DOHH2 (cell line): ENCODE data around the gene LETMD1.

Source experiments
- H3F3A ChIP-seq: fragments of 200-600 bp; sonication (generic), shearing (Covaris generic); 2 replicates; pipeline ENCODE4 v1.6.0; 2016; ENCODE audit warnings: antibody characterized with exemption, mild to moderate bottlenecking; ENCODE audit not compliant: control insufficient read depth, insufficient read depth
- H3K27ac ChIP-seq: fragments of 200-600 bp; sonication (generic); 2 replicates; pipeline ENCODE4 v1.5.1; 2014; ENCODE audit warnings: low read depth, mild to moderate bottlenecking, low read length, moderate library complexity
- H3K27me3 ChIP-seq: fragments of 200-600 bp; sonication (generic); 2 replicates; pipeline ENCODE4 v1.6.1; 2014; ENCODE audit warnings: mild to moderate bottlenecking, low read length, mixed read lengths; ENCODE audit not compliant: control insufficient read depth
- H3K36me3 ChIP-seq: fragments of 200-600 bp; sonication (generic); 2 replicates; pipeline ENCODE4 v1.6.1; 2014; ENCODE audit warnings: mild to moderate bottlenecking, low read length, moderate library complexity, mixed read lengths; ENCODE audit not compliant: control insufficient read depth
- H3K4me1 ChIP-seq: fragments of 200-600 bp; sonication (generic); 2 replicates; pipeline ENCODE4 v1.6.1; 2014; ENCODE audit warnings: mild to moderate bottlenecking, low read length, mixed read lengths; ENCODE audit not compliant: control insufficient read depth
- H3K4me2 ChIP-seq: fragments of 200-600 bp; sonication (generic); 2 replicates; pipeline ENCODE4 v1.6.0; 2014; ENCODE audit warnings: mild to moderate bottlenecking, low read length, moderate library complexity
- H3K4me3 ChIP-seq: fragments of 200-600 bp; sonication (generic); 2 replicates; pipeline ENCODE4 v1.5.1; 2014; ENCODE audit warnings: mild to moderate bottlenecking, low read length, mixed read lengths
- H3K79me2 ChIP-seq: fragments of 200-600 bp; sonication (generic); 2 replicates; pipeline ENCODE4 v1.6.1; 2014; ENCODE audit warnings: mild to moderate bottlenecking, low read length, mixed read lengths; ENCODE audit not compliant: control insufficient read depth
- H3K9me2 ChIP-seq: fragments of 200-600 bp; sonication (generic); replicated peaks from 2 replicates; pipeline ENCODE4 v1.6.1; 2014; ENCODE audit warnings: mild to moderate bottlenecking, low read length, mixed read lengths; ENCODE audit not compliant: control insufficient read depth
- H3K9me3 ChIP-seq: fragments of 200-600 bp; sonication (generic); 2 replicates; pipeline ENCODE4 v1.6.1; 2014; ENCODE audit warnings: antibody characterized with exemption, low read length, mixed read lengths; ENCODE audit not compliant: control insufficient read depth, insufficient read depth
- H4K20me1 ChIP-seq: fragments of 200-600 bp; sonication (generic); 2 replicates; pipeline ENCODE4 v1.6.0; 2014; ENCODE audit warnings: low read depth, mild to moderate bottlenecking, antibody characterized with exemption, low read length, moderate library complexity; ENCODE audit not compliant: control insufficient read depth, insufficient read depth
- EZH2phosphoT487 ChIP-seq: fragments of 200-600 bp; sonication (generic); IDR thresholded peaks from 2 replicates; pipeline ENCODE4 v1.6.1; 2017; ENCODE audit warnings: borderline replicate concordance, mild to moderate bottlenecking, antibody characterized with exemption, low read length, moderate library complexity, mixed read lengths
- TF ChIP-seq, protein P1 (sequence below): fragments of 200-600 bp; sonication (generic); IDR thresholded peaks from one replicate; pipeline ENCODE4 v1.5.1; 2014; ENCODE audit warnings: antibody characterized with exemption, mild to moderate bottlenecking, low read depth, low read length; ENCODE audit not compliant: poor library complexity, severe bottlenecking

The LETMD1 gene

DNA sequence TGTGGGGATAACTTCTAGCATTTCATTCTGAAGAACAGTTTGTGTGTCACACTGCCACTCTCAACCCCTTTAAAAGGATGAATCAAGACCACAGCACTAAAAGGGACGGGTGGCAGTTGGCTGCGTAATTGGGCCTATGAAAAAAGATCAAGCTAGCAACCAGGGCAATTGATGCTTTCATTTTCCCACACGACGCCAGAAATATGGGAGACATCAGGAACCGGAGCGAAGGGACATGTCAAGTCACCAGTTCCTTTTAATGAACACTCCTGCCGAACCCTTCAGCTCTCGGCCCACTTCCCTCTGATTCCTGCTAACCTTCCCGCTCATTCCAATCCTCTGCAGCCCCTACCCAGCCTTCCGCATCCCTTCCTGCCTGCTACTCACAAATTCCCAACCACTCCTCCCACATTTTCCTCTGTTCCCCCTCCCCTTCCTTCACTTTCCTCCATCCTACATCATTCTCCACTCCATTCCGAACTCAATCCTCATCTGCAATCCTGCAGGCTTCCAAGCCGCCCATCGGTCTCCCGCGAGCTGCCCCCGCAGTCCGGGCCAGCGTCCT, 34.5 kb downstream of the LETMD1 start:
- Histone ChIP-seq H3K27ac (no peak overlapping the region), H3K36me3 (no peaks in the 10 kb centered on the region), H3K4me2 (peak overlapping the region; percentile 98), H3K4me1 (peaks cover 17% of the 10 kb centered on the region), H3K9me2 (no peaks in the 10 kb centered on the region), H3K9me3 (no peaks in the 10 kb centered on the region), H4K20me1 (no peaks in the 10 kb centered on the region), H3K79me2 (peaks cover 12% of the 10 kb centered on the region; the same call in 1 of the 2 replicates), H3K4me3 (peak overlapping the region; percentile 94), H3F3A (no peaks in the 10 kb centered on the region), H3K27me3 (no peaks in the 10 kb centered on the region)
- TF ChIP-seq, protein P1, sequence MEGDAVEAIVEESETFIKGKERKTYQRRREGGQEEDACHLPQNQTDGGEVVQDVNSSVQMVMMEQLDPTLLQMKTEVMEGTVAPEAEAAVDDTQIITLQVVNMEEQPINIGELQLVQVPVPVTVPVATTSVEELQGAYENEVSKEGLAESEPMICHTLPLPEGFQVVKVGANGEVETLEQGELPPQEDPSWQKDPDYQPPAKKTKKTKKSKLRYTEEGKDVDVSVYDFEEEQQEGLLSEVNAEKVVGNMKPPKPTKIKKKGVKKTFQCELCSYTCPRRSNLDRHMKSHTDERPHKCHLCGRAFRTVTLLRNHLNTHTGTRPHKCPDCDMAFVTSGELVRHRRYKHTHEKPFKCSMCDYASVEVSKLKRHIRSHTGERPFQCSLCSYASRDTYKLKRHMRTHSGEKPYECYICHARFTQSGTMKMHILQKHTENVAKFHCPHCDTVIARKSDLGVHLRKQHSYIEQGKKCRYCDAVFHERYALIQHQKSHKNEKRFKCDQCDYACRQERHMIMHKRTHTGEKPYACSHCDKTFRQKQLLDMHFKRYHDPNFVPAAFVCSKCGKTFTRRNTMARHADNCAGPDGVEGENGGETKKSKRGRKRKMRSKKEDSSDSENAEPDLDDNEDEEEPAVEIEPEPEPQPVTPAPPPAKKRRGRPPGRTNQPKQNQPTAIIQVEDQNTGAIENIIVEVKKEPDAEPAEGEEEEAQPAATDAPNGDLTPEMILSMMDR = no peak
- no peak for TF ChIP-seq EZH2phosphoT487

DNA sequence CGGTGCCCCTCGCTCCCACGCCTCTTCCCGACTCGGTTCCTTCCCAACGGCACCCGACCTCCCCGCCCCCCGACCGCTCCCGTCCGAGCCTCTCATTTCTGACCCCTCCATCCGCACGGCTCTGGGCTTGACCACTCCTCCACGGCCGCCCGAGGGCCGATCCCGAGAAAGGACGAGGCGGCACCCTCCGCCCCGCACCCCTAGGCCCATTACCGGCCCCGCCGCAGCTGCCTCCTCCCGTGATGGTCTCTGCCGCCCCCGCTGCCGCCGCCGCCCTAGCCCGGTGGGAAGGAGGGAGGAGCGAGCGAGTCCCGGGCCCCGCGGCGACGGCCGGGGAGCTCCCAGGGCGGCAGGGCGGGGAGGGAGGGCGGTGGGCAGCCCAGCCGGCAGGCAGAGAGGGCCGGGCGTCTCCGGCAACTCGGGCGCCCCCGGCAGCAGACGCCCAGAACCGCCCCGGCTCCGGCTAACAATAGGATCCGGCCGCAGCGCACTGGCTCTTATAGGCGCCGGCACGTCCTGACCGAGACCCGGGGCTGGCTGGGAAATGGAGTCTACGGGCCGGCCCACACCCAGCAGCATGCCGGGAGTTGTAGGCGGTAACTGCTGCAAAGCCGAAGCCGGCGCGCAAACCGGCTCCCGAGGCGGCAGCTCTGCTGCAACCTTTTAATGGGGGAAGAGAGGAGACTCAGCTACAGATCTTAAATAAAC, 35.2 kb downstream of the LETMD1 start, which contains the start of gene CSRNP2:
Gene CSRNP2, minus strand, starts transcription at position 471 of the 708 bp plus-strand sequence. CDS start 7,035 bp downstream, outside the sequence.
- peak within 1 kb of the TSS; percentile 98 for H3K4me2 ChIP-seq
- H3K27me3 ChIP-seq = no peaks in the 10 kb centered on the region
- TF ChIP-seq EZH2phosphoT487 = peak; percentile 39; the same call in 1 of the 2 replicates
- TF ChIP-seq, protein P1 = no peak
- H3K27ac ChIP-seq = no peak within 1 kb of the TSS
- H4K20me1 ChIP-seq = no peaks in the 10 kb centered on the region
- H3K4me1 ChIP-seq = peaks cover 17% of the 10 kb centered on the region
- H3F3A ChIP-seq = no peaks in the 10 kb centered on the region
- peak within 1 kb of the TSS; percentile 94 for H3K4me3 ChIP-seq
- H3K9me2 ChIP-seq = no peaks in the 10 kb centered on the region
- H3K9me3 ChIP-seq = no peaks in the 10 kb centered on the region
- H3K79me2 ChIP-seq = peaks cover 12% of the 10 kb centered on the region; the same call in 1 of the 2 replicates
- H3K36me3 ChIP-seq = no peaks in the 10 kb centered on the region

DNA sequence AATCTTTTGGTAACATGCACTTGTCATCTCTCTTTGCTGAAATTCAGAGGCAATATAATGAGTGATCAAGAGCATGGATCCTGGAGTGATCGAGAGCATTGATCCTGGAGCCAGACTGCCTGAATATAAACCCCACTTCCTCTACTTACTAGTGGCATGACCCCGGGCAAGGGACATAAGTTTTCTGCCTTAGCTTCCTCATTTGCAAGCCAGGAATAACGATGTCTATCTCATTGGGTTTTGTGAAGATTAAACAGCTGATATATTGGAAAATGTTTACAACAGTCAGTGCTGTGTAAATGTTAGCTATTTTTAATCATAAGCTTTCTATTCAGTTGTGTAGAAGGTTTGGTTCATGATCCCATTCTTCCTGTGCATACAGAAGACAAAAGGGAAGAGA, 37.6 kb downstream of the LETMD1 start:
- no peak overlapping the region for H3K4me2 ChIP-seq
- no peak overlapping the region for H3K4me3 ChIP-seq
- no peaks in the 10 kb centered on the region for H3F3A ChIP-seq
- peaks cover 14% of the 10 kb centered on the region for H3K4me1 ChIP-seq
- H3K36me3 ChIP-seq = no peaks in the 10 kb centered on the region
- H3K9me2 ChIP-seq = no peaks in the 10 kb centered on the region
- H3K79me2 ChIP-seq = peaks cover 12% of the 10 kb centered on the region; the same call in 1 of the 2 replicates
- H4K20me1 ChIP-seq = no peaks in the 10 kb centered on the region
- no peak for TF ChIP-seq EZH2phosphoT487
- TF ChIP-seq, protein P1 = no peak
- no peaks in the 10 kb centered on the region for H3K9me3 ChIP-seq
- H3K27me3 ChIP-seq = no peaks in the 10 kb centered on the region
- H3K27ac ChIP-seq = no peak overlapping the region
